HG03521 (cell line): ENCODE results near the gene TMPO.
"Not testable (repeated sequence)": the region's sequence is repeated elsewhere in the genome, so short reads cannot be mapped to it uniquely, and the experiment has no call there.

Source experiments
- ATAC-seq: cut with Tn5 transposase; IDR thresholded peaks from one replicate; pipeline ENCODE4 v1.9.1; 2021; ENCODE audit warnings: mild to moderate bottlenecking, moderate library complexity; ENCODE audit not compliant: unreplicated experiment

The TMPO gene

DNA sequence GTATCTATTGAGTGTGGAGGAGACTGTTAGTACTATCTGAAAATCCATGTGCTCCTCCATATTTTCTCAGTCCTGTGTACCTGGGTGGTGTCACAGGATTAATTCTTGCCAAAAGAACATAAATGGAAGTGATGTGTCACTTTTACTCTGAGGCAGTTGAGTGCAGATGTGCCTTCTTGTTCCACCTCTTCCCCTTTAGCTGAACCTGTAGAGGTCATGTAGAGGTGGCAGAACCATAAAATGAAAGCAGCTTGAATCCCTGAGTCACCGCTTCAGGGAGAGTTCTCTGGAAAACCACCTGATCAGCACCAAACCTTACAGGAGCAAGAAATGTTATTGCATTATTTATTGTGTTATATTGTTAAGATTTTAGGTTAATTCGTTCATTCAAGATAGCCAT is 63.4 kb downstream of the TMPO start:
- no peak for ATAC-seq

DNA sequence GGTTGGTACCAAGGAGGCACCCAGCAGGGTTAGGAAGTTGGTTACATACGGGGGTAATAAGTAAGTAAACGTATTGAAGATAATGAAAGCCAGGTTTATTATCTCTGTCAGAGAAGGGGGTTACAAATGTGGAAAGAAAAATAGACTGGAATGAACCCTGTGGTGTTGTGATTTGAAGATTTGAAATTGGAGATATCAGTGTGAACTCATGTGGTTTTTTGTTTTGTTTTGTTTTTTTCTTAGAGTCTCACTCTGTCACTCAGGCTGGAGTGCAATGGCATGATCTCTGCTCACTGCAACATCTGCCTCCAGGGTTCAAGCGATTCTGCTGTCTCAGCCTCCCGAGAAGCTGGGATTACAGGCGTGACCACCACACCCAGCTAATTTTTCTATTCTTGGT is 64.0 kb downstream of the TMPO start:
- no peak for ATAC-seq

DNA sequence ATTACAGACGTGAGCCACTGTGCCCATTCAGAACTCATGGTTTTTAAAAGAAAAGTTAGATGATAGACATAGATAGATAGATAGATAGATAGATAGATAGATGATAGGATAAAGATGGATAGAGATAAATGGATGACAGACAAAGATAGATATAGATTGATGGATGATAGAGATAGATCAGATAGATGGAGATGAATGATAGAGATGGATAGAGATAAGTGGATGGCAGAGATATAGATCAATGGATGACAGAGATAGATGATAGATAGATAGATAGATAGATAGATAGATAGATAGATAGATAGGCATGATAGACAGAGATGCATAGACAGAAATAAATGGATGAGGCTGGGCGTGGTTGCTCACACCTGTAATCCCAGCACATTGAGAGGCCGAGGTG is 64.4 kb downstream of the TMPO start:
- no peak for ATAC-seq

DNA sequence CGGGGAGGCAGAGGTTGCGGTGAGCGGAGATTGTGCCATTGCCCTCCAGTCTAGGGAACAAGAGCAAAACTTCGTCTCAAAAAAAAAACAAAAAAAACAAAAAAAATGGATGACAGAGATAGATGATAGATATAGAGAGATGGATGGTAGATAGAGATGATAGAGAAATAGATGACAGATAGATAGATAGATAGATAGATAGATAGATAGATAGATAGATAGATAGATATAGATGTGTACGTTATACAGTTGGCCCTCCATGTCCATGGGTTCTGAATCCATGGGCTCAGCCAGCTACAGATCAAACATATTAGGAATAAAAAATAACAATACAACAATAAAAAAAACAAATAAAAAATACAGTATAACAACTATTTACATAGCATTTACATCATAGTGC is 65.3 kb downstream of the TMPO start:
- no peak for ATAC-seq

DNA sequence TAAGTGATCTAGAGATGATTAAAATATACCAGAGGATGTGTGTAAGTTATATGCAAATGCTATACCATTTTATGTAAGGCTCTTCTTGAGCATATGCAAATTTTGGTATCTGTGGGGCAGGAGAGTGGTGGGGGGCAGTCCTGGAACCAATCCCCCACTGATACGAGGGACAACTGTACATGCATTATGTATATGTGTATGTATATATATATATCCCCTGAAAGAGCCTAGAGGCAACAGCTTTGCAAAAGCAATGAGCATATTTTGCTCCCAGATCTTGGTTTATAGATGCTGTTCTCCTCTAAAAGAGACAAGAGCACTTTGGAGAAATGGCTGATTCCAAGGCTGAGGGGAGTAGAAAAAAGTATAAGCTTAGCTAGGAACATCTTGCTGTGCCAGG is 65.7 kb downstream of the TMPO start:
- no peak for ATAC-seq

DNA sequence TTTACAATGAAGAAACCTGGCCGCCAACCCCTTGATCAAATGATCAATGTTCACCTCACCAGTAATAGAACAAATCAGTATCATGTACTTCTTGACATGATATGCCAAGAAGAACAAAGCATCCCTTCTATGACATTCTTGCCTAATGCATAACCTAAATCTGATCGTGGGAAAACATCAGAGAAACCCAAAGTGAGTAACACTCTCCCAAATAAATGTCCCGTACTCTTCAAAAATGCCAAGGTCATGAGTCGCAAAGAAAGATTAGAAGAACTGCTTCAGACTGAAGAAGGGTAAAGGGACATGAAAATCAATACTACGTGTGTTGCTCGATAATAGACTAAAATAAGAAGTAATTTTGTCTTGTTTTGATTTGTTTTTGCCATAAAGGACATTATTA is 66.7 kb downstream of the TMPO start:
- ATAC-seq: no peak

DNA sequence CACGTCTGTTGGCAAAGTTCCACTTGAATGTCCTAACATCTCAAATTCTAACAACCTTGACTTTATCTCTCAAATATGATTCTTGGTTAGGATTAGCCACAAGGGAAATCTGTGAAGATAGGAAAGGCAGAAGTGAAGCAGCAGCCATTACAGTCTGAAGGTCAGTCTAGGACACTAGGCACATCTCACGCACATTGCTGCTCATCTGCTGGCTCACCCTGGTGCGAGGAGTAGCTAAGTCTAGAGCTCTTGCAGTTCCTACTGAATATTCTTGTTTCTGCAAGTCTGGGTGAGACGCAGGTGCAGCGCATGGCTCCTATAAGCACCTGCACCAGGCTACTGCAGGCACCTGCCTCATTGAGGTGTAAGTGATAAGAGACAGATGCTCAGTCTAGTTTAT is 71.7 kb downstream of the TMPO start:
- no peak for ATAC-seq

DNA sequence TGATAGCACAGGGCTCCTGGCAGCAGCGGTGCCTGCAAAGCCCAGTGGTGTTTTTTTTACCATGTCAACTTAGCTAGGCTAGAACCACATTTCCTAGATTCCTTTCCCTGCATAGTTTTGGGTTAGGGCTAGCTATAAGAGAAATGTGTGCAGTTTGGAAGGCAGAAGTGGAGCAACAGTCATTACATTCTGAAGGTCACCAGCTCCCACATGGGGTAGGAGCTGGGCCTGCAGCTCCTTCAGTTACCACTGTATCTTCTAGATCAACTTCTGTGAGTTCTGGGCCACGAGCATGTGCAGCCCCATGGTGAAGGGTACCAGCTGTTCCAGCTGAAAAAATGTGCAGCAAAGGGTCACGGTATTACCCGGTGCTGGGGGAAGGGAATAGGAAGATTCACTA is 75.8 kb downstream of the TMPO start:
- no peak for ATAC-seq

DNA sequence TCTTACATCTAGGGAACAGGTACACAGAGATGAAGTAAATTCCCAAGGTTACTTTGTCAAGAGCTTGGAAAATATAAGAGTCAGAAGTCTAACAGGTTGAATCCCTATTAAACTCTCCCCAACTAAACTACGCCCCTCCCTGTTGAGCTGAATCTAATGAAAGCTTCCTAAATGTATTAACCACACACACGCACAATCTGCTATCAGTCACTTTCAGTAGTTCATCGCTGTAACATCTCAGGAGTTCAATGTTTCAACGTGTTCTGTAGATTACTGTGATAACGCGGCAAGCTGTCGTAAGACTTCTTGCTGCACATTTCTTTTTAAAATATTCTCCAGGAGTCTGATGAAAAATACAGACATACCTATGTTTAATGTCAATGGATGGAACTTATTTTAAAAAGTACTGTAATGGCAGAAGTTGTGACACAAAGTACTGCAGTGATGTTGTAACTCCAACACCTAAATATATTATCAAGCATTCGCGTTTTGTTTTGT is 77.5 kb downstream of the TMPO start:
- ATAC-seq: no peak

DNA sequence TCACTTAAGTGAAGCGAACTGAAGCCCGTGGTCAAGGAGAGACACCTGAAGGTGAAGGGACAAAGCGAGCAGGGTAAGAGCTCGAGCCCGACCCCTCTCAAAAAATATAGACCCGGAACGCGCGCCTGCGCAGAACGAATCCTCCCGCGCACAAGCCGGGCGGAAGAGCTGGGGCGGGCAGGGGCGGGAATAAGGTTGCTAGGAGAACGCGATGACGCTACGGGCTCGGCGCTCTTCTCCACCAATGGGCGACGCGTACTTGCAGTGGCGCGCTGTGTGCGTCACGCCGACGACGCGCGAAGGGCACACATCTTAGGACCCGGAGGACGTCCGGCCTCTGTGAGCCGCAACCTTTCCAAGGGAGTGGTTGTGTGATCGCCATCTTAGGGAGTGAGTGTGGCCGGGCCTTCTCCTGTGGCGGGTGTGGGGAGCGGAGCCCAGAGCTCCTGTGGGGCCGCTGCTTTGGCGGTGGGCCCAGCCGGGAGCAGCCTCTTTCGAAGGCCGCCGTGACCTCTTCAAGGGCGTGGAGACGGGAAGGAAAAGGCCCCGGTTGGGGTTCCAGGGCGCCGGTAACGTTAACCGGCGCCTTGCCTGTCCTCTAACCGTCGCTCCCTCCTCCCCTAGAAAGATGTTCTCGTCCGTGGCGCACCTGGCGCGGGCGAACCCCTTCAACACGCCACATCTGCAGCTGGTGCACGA is 78.1 kb downstream of the TMPO start, which contains the start of gene SLC25A3:
SLC25A3 (plus strand) TSS at position 336 of the 699 bp plus-strand sequence; CDS start at position 629, 293 bp downstream.
- ATAC-seq: peak; percentile 99

DNA sequence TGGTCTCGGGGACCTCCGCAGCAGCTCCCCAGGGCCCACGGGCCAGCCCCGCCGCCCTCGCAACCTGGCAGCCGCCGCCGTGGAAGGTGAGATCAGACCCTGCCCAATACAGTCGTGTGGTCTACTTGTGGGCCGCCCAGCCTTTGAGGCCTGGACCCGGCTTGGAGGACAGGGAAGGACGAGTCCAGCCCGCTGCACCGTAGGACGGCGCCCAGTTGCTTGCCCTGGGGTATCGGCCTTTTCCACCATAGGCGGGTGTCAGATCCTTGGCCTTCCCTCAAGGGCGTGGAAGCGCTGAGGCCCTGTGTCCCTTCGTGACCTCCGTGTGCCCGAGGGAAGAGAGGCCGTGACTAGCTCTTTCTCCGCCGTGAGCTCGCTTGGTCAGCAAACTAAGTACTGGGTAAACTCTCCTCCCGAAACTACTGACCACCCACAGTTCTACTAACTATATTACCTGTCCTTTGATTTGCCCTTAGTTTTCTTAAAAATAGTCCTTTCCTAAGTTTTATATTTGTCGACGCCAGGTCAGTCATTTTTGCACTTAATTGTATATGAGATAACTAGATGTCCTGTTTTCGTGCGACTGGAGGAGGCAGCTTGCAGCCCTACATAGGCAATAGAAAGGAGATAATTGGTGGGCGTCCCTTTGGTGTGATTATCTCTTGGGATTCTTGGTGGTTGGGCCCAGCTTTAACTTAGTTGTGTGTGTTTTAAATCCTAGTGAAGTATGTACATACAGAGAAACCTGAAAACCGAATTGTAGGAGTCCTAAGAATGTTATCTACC is 78.9 kb downstream of the TMPO start:
- peak; percentile 6 for ATAC-seq

DNA sequence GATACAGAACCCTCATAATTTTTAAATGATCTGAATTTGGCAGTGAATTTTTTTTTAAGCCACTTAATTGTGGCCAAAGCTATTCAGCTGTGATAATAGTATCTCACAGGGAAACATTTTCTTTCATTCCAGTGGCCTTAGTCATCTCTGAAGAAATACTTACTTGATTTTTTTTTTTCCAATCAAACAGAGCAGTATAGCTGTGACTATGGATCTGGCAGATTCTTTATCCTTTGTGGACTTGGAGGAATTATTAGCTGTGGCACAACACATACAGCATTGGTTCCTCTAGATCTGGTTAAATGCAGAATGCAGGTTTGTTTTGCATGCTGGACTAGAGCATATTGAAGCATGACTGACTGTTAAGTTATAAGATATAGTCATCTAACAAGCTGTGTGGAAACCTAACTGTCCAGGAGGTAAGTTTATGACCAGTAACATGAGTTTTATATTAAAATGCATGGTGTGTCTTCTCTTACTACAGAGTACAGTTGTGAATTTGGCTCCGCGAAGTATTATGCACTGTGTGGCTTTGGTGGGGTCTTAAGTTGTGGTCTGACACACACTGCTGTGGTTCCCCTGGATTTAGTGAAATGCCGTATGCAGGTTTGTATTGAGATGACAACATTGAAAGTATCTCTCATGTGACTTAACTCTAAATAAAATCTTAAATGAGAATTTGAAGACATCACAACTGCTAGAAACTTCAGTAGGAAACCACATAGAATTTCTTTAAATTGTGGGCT is 80.0 kb downstream of the TMPO start:
- no peak for ATAC-seq

DNA sequence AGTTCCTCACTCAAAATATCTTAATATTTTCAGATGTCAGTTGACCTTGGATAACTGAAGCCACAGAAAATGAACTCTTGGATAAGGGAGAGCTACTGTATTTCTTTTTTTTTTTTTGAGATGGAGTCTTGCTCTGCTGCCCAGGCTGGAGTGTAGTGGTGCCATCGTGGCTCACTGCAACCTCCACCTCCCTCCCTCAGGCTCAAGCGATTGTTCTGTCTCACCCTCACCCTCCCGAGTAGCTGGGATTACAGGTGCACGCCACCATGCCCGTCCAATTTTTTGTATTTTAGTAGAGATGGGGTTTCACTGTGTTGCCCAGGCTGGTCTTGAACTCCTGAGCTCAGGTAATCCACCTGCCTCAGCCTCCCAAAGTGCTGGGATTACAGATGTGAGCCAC is 81.9 kb downstream of the TMPO start:
- ATAC-seq: not testable (repeated sequence)
